Thoracic aorta (tissue), 2 donors: Measurements from ENCODE around the gene NDUFS1. TPM values are rescaled to one million over a fixed set of nuclear protein-coding genes. Genes with fewer than 3 reads are reported as not detected.
A peak's percentile ranks its signal among the peaks of the same experiment; 100 is the strongest.
"Not testable (repeated sequence)": the region's sequence is repeated elsewhere in the genome, so short reads cannot be mapped to it uniquely, and the experiment has no call there.

Source experiments
- ATAC-seq: fragments of 150-250 bp; one replicate; pipeline ENCODE4 v1.8.0; 2017; ENCODE audit warnings: low read depth; ENCODE audit not compliant: insufficient number of reproducible peaks, low FRiP score
- DNase-seq: peaks from one replicate; pipeline ENCODE4 v3.0.0-alpha.2; 2020; ENCODE audit warnings: low spot score
- H3K27ac ChIP-seq, 2 donors: fragments of 200-600 bp; sonication (generic); 1 replicate in 1 of 2; 2 replicates in 1 of 2; pipeline ENCODE4 v1.5.1; 2016; ENCODE audit warnings: mild to moderate bottlenecking in 2 of 2, moderate library complexity in 2 of 2
- H3K27me3 ChIP-seq: fragments of 200-600 bp; sonication (generic); replicated peaks from 2 replicates; pipeline ENCODE4 v1.6.0; 2016; ENCODE audit warnings: mild to moderate bottlenecking; ENCODE audit not compliant: insufficient read depth
- H3K36me3 ChIP-seq: fragments of 200-600 bp; sonication (generic); one replicate; pipeline ENCODE4 v1.5.1; 2016
- H3K4me1 ChIP-seq, 2 donors: fragments of 200-600 bp; sonication (generic); 1 replicate in 1 of 2; 2 replicates in 1 of 2; pipeline versions ENCODE4 v1.5.1 to v1.6.0; 2016; ENCODE audit warnings: low read depth in 2 of 2, mild to moderate bottlenecking in 1 of 2; ENCODE audit not compliant: control insufficient read depth in 1 of 2
- H3K4me3 ChIP-seq: fragments of 200-600 bp; sonication (generic); 2 replicates; pipeline ENCODE4 v1.5.1; 2016; ENCODE audit warnings: mild to moderate bottlenecking
- H3K9me3 ChIP-seq: fragments of 200-600 bp; sonication (generic); 2 replicates; pipeline ENCODE4 v1.5.1; 2016
- CTCF ChIP-seq: fragments of 200-600 bp; sonication (generic); IDR thresholded peaks from one replicate; pipeline ENCODE4 v1.5.1; 2019; ENCODE audit warnings: antibody characterized with exemption
- total RNA-seq, 2 donors: library from RNA; depleted of rRNA; stranded (reverse); fragments of >200 nt; gene quantifications; one replicate each; pipeline versions ENCODE4 v1.1.0 to v1.2.3, GENCODE V29; 2016

The NDUFS1 gene
- total RNA-seq, 2 donors from 2014 or later: 63.0 to 115 TPM

DNA sequence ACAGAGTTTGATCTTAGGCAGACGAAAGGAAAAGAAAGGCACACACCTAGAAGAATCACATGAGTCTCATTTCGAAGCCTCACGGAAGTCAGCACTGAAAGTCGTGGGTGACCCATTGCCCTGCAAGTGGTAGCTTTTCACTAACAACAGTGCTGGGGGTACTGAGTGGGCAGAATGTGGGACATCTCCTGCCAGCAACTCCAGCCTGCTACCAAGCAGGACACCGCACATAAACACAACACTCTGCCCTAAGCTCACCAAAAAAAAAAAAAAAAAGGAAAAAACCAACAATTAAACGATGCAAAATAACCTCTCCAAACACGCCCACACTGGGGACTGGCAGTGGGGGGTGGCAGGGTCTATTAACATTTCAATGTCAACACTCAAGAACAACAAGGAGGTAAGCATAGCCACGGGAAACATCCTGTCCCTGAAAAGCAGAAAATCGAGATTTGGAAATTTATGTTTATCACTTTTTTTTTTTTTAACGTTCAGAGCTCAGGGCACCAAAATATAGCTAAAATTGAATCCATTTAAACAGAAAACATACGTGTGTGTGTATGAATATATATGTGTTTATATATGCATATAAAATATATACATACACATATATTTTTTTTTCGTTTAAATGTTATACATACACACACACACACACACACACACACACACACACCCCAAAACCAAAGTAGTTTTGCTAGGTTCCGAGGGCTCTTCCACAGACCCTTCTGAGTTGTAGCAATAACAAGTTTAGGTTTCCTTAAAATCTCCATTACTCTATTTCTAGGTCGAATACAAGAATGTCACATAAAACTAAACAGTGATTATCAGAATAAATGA, 75.4 kb downstream of the NDUFS1 start:
- H3K9me3 ChIP-seq: no peaks in the 10 kb centered on the region
- peak overlapping the region; percentile 88 to 99 for H3K27ac ChIP-seq
- no peak for TF ChIP-seq CTCF
- no peak for DNase-seq
- H3K27me3 ChIP-seq: no peaks in the 10 kb centered on the region
- peaks cover 6 to 24% of the 10 kb centered on the region in 2 donors for H3K4me1 ChIP-seq
- peak overlapping the region; percentile 99 for H3K4me3 ChIP-seq
- H3K36me3 ChIP-seq: no peaks in the 10 kb centered on the region
- no peak for ATAC-seq

GRCh38 chr2:206082298-206082843, 76.9 kb downstream of the NDUFS1 start:
- Histone ChIP-seq H3K36me3 (no peaks in the 10 kb centered on the region), H3K4me1 (peaks cover 5 to 28% of the 10 kb centered on the region in 2 donors), H3K27me3 (no peaks in the 10 kb centered on the region), H3K27ac (no peak overlapping the region), H3K9me3 (no peaks in the 10 kb centered on the region), H3K4me3 (no peak overlapping the region)
- TF ChIP-seq CTCF: no peak
- ATAC-seq (no peak), DNase-seq (no peak)

- Histone ChIP-seq H3K9me3 (no peaks in the 10 kb centered on the region), H3K27me3 (no peaks in the 10 kb centered on the region), H3K4me1 (peaks cover 0 to 20% of the 10 kb centered on the region in 2 donors), H3K4me3 (no peak overlapping the region), H3K27ac (no peak overlapping the region), H3K36me3 (no peaks in the 10 kb centered on the region)
- no peak for DNase-seq
- TF ChIP-seq CTCF: no peak
- ATAC-seq: no peak
Measured at GRCh38 chr2:206080927-206081326, 78.3 kb downstream of the NDUFS1 start.

DNA sequence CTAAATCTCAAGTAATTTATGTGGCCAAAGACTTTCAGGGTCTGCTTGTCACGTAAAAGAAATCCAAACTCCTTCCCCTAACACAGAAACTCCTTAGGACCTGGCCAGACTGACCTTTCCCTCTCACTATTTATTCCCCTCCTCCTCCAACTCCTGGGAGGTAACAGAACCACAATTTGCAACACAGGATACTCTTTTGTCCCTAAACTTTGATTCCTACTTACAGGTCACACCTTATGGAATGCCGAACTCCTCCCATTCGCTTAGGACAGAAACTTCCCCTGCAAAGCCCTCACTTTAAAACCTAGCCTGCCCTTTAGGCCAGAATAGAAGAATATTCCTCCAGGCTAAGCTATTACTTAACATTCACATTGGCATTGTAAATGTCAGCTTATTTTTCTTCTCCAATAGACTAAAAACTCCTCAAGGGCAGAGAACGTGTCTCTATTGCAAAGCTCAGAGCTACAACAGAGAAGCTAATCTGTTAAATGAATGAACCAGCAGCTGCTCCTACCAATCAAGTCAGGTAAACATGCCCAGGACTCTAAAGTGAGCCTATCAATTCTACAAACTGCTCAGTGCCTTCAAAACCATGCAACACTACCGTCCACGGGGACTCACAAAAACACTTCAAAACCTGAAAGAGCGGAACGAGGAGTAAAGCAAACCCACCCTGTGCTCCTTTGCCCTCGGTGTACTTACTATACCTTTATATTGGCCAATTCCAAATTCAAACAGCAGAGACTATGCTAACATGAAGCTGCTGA, 79.4 kb downstream of the NDUFS1 start:
- TF ChIP-seq CTCF: no peak
- DNase-seq (no peak), ATAC-seq (no peak)
- Histone ChIP-seq H3K27me3 (no peaks in the 10 kb centered on the region), H3K4me1 (peaks cover 0 to 20% of the 10 kb centered on the region in 2 donors), H3K36me3 (no peaks in the 10 kb centered on the region), H3K27ac (no peak overlapping the region), H3K9me3 (no peaks in the 10 kb centered on the region), H3K4me3 (no peak overlapping the region)

DNA sequence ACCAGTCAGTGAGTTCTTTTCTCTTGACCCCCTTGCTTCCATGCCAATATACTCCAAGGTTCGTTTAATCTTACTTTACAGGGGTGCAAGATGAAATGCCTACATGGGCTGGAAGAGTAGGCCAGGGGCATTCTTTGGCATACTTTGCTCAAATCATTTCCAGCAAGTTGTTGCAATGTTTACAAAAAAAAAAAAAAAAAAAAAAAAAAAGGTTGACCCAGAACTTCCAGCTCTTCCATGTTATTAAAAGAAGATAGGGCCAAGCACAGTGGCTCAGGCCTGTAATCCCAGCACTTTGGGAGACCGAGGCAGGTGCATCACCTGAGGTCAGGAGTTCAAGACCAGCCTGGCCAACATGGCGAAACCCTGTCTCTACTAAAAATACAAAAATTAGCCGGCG, 81.4 kb downstream of the NDUFS1 start:
- not testable (repeated sequence) for H3K27ac ChIP-seq, H3K9me3 ChIP-seq, H3K27me3 ChIP-seq, H3K4me3 ChIP-seq, H3K36me3 ChIP-seq, DNase-seq, ATAC-seq
- peaks cover 0 to 11% of the 10 kb centered on the region in 2 donors for H3K4me1 ChIP-seq
